Mesenchymal stem cell (in vitro differentiated cells and primary cell): ENCODE results near the gene MMP21.

Experiments
- DNase-seq: peaks from one replicate; pipeline ENCODE4 v3.0.0-alpha.2; 2013
- H2AFZ ChIP-seq: one replicate; pipeline ENCODE4 v1.6.1; 2013; ENCODE audit warnings: low read depth, mild to moderate bottlenecking, control low read depth, inconsistent platforms, low read length, moderate library complexity
- H2AK5ac ChIP-seq: 2 replicates; pipeline ENCODE4 v1.6.1; 2013; ENCODE audit warnings: low read length, moderate library complexity, mild to moderate bottlenecking, inconsistent platforms; ENCODE audit not compliant: severe bottlenecking
- H2BK120ac ChIP-seq: one replicate; pipeline ENCODE4 v1.6.1; 2013; ENCODE audit warnings: low read depth, mild to moderate bottlenecking, inconsistent platforms, low read length, moderate library complexity
- H2BK12ac ChIP-seq, 2 experiments: one replicate each; pipeline ENCODE4 v1.6.1; 2013; ENCODE audit warnings: inconsistent platforms in 2 of 2, low read length in 2 of 2, mild to moderate bottlenecking in 2 of 2, moderate library complexity in 2 of 2, control low read depth in 1 of 2
- H2BK15ac ChIP-seq: one replicate; pipeline ENCODE4 v1.6.1; 2013; ENCODE audit warnings: mild to moderate bottlenecking, low read depth, inconsistent platforms; ENCODE audit not compliant: poor library complexity, severe bottlenecking
- H2BK5ac ChIP-seq: 2 replicates; pipeline ENCODE4 v1.6.1; 2013; ENCODE audit warnings: low read depth, mild to moderate bottlenecking, low read length, control low read depth, inconsistent platforms; ENCODE audit not compliant: poor library complexity, severe bottlenecking
- H3K14ac ChIP-seq, 2 experiments: one replicate each; pipeline ENCODE4 v1.6.1; 2013; ENCODE audit warnings: inconsistent platforms in 2 of 2, low read length in 2 of 2, control low read depth in 1 of 2, mild to moderate bottlenecking in 1 of 2, moderate library complexity in 1 of 2
- H3K18ac ChIP-seq, 2 experiments: one replicate each; pipeline ENCODE4 v1.6.1; 2013; ENCODE audit warnings: inconsistent platforms in 2 of 2, low read length in 2 of 2, control low read depth in 1 of 2, low read depth in 1 of 2, mild to moderate bottlenecking in 1 of 2
- H3K23ac ChIP-seq, 2 experiments: one replicate each; pipeline ENCODE4 v1.6.1; 2013; ENCODE audit warnings: inconsistent platforms in 2 of 2, low read length in 2 of 2, mild to moderate bottlenecking in 2 of 2, moderate library complexity in 2 of 2, control low read depth in 1 of 2
- H3K27ac ChIP-seq: 2 replicates; pipeline ENCODE4 v1.5.1; 2013; ENCODE audit warnings: mild to moderate bottlenecking, moderate library complexity, low read length, control low read depth, inconsistent platforms; ENCODE audit not compliant: poor library complexity, severe bottlenecking
- H3K27me3 ChIP-seq, 2 experiments: 2 replicates each; pipeline versions ENCODE4 v1.6.1 to v1.7.0; 2013; ENCODE audit warnings: low read length in 2 of 2, mild to moderate bottlenecking in 2 of 2, moderate library complexity in 2 of 2, control low read depth in 1 of 2, inconsistent platforms in 1 of 2; ENCODE audit not compliant: control insufficient read depth in 1 of 2, insufficient read depth in 1 of 2
- H3K36me3 ChIP-seq, 2 experiments: 2 replicates each; pipeline versions ENCODE4 v1.6.1 to v1.7.0; 2013; ENCODE audit warnings: low read length in 2 of 2, control low read depth in 1 of 2, inconsistent platforms in 1 of 2, low read depth in 1 of 2, mild to moderate bottlenecking in 1 of 2; ENCODE audit not compliant: insufficient read depth in 2 of 2, control insufficient read depth in 1 of 2
- H3K4ac ChIP-seq, 2 experiments: one replicate each; pipeline ENCODE4 v1.6.1; 2013; ENCODE audit warnings: inconsistent platforms in 2 of 2, low read length in 2 of 2, mild to moderate bottlenecking in 2 of 2, moderate library complexity in 2 of 2, control low read depth in 1 of 2, low read depth in 1 of 2
- H3K4me1 ChIP-seq: 2 replicates; pipeline ENCODE4 v1.6.1; 2013; ENCODE audit warnings: low read depth, low read length, control low read depth; ENCODE audit not compliant: control insufficient read depth, insufficient read depth
- H3K4me2 ChIP-seq: 2 replicates; pipeline ENCODE4 v1.6.1; 2013; ENCODE audit warnings: low read length, mild to moderate bottlenecking, inconsistent platforms; ENCODE audit not compliant: poor library complexity, severe bottlenecking
- H3K4me3 ChIP-seq, 2 experiments: 2 replicates each; pipeline versions ENCODE4 v1.5.1 to v1.7.0; 2013; ENCODE audit warnings: low read length in 2 of 2, mild to moderate bottlenecking in 2 of 2, control low read depth in 1 of 2, low read depth in 1 of 2; ENCODE audit not compliant: insufficient read depth in 1 of 2
- H3K79me1 ChIP-seq: replicated peaks from 2 replicates; pipeline ENCODE4 v1.6.1; 2013; ENCODE audit warnings: mild to moderate bottlenecking, control low read depth, low read length, inconsistent platforms; ENCODE audit not compliant: poor library complexity, severe bottlenecking
- H3K9ac ChIP-seq: 2 replicates; pipeline ENCODE4 v1.7.0; 2013; ENCODE audit warnings: mild to moderate bottlenecking, low read length, moderate library complexity
- H3K9me3 ChIP-seq: 2 replicates; pipeline ENCODE4 v1.7.0; 2013; ENCODE audit warnings: mild to moderate bottlenecking, low read length; ENCODE audit not compliant: control insufficient read depth
- H4K8ac ChIP-seq: one replicate; pipeline ENCODE4 v1.6.1; 2013; ENCODE audit warnings: inconsistent platforms, mild to moderate bottlenecking, low read length, moderate library complexity
- H4K91ac ChIP-seq: one replicate; pipeline ENCODE4 v1.6.1; 2013; ENCODE audit warnings: mild to moderate bottlenecking, low read length, inconsistent platforms
- WGBS: methylation state at CpG from one replicate; pipeline ENCODE4 v1.1.7; 2013; ENCODE audit warnings: mixed read lengths; 5-methylcytosine and 5-hydroxymethylcytosine counted together

MMP21 gene

GRCh38 chr10:125779403-125780327 is 4.0 kb upstream of the MMP21 start:
- H3K9me3 ChIP-seq: no peaks in the 10 kb centered on the region
- no peak overlapping the region for H2BK5ac ChIP-seq
- WGBS: 92% methylated on average over 9 of the region's 10 CpGs
- H4K8ac ChIP-seq: no peak overlapping the region
- no peaks in the 10 kb centered on the region for H3K79me1 ChIP-seq
- peaks cover 2% of the 10 kb centered on the region for H3K4me1 ChIP-seq
- H3K23ac ChIP-seq: no peak overlapping the region
- H4K91ac ChIP-seq: no peak overlapping the region
- H3K27me3 ChIP-seq: peaks cover 13 to 19% of the 10 kb centered on the region in 2 experiments
- H3K4me2 ChIP-seq: no peak overlapping the region
- H3K4me3 ChIP-seq: no peak overlapping the region
- H2AFZ ChIP-seq: no peak overlapping the region
- DNase-seq: no peak
- no peak overlapping the region for H3K14ac ChIP-seq
- H2BK120ac ChIP-seq: no peak overlapping the region
- H3K4ac ChIP-seq: no peak overlapping the region
- H2BK15ac ChIP-seq: no peak overlapping the region
- no peak overlapping the region for H3K18ac ChIP-seq
- no peak overlapping the region for H2BK12ac ChIP-seq
- no peak overlapping the region for H3K9ac ChIP-seq
- H2AK5ac ChIP-seq: no peak overlapping the region
- no peaks in the 10 kb centered on the region for H3K36me3 ChIP-seq
- no peak overlapping the region for H3K27ac ChIP-seq

- H4K91ac ChIP-seq: no peak overlapping the region
- H3K23ac ChIP-seq: no peak overlapping the region
These were observed 2.9 kb upstream of the MMP21 start for GRCh38 chr10:125778556-125778955.

GRCh38 chr10:125777806-125778205 is 2.2 kb upstream of the MMP21 start:
- H3K18ac ChIP-seq: no peak overlapping the region

More at GRCh38 chr10:125778556-125778955, 2.9 kb upstream of the MMP21 start:
- H3K79me1 ChIP-seq: no peaks in the 10 kb centered on the region
- H3K4me3 ChIP-seq: no peak overlapping the region
- H3K9ac ChIP-seq: no peak overlapping the region
- no peak for DNase-seq
- H2BK12ac ChIP-seq: no peak overlapping the region
- no peak overlapping the region for H3K4ac ChIP-seq
- no peak overlapping the region for H3K14ac ChIP-seq
- no peak overlapping the region for H3K4me2 ChIP-seq
- peaks cover 13 to 19% of the 10 kb centered on the region in 2 experiments for H3K27me3 ChIP-seq
- WGBS: 94% methylated on average over 2 of the region's 5 CpGs
- no peak overlapping the region for H3K18ac ChIP-seq
- no peak overlapping the region for H4K8ac ChIP-seq
- no peak overlapping the region for H2AK5ac ChIP-seq
- no peaks in the 10 kb centered on the region for H3K36me3 ChIP-seq
- no peak overlapping the region for H2BK15ac ChIP-seq
- H2BK5ac ChIP-seq: no peak overlapping the region
- no peaks in the 10 kb centered on the region for H3K9me3 ChIP-seq
- H3K27ac ChIP-seq: no peak overlapping the region
- H2BK120ac ChIP-seq: no peak overlapping the region
- no peak overlapping the region for H2AFZ ChIP-seq
- H3K4me1 ChIP-seq: peaks cover 4% of the 10 kb centered on the region

GRCh38 chr10:125774581-125775191 is 935 bp downstream of the MMP21 start:
- DNase-seq: no peak
- 94% methylated on average over 32 of the region's 32 CpGs for WGBS
- no peak overlapping the region for H3K23ac ChIP-seq
- no peak overlapping the region for H2BK15ac ChIP-seq
- H3K4me1 ChIP-seq: peaks cover 3% of the 10 kb centered on the region
- H3K79me1 ChIP-seq: no peaks in the 10 kb centered on the region
- no peak overlapping the region for H2BK12ac ChIP-seq
- no peak overlapping the region for H2BK120ac ChIP-seq
- no peak overlapping the region for H3K4me3 ChIP-seq
- H4K91ac ChIP-seq: peak overlapping the region; percentile 28
- no peak overlapping the region for H3K4ac ChIP-seq
- H3K27me3 ChIP-seq: peaks cover 13 to 14% of the 10 kb centered on the region in 2 experiments
- no peak overlapping the region for H3K18ac ChIP-seq
- no peak overlapping the region for H3K27ac ChIP-seq
- H3K14ac ChIP-seq: no peak overlapping the region
- no peaks in the 10 kb centered on the region for H3K9me3 ChIP-seq
- H3K4me2 ChIP-seq: no peak overlapping the region
- no peak overlapping the region for H2AK5ac ChIP-seq
- H3K36me3 ChIP-seq: no peaks in the 10 kb centered on the region
- no peak overlapping the region for H4K8ac ChIP-seq
- no peak overlapping the region for H3K9ac ChIP-seq
- H2AFZ ChIP-seq: no peak overlapping the region
- no peak overlapping the region for H2BK5ac ChIP-seq

More at GRCh38 chr10:125777806-125778205, 2.2 kb upstream of the MMP21 start:
- Histone ChIP-seq H3K9me3 (no peaks in the 10 kb centered on the region), H2BK12ac (no peak overlapping the region), H3K9ac (no peak overlapping the region), H4K8ac (no peak overlapping the region), H2BK15ac (no peak overlapping the region), H2BK120ac (no peak overlapping the region), H3K4me1 (peaks cover 3% of the 10 kb centered on the region), H3K14ac (no peak overlapping the region), H2AK5ac (no peak overlapping the region), H3K4me2 (no peak overlapping the region), H3K36me3 (no peaks in the 10 kb centered on the region), H2BK5ac (no peak overlapping the region), H3K4ac (no peak overlapping the region), H3K79me1 (no peaks in the 10 kb centered on the region), H3K27ac (no peak overlapping the region), H4K91ac (no peak overlapping the region), H3K4me3 (no peak overlapping the region), H2AFZ (no peak overlapping the region), H3K23ac (no peak overlapping the region), H3K27me3 (peaks cover 13 to 19% of the 10 kb centered on the region in 2 experiments)
- 92% methylated on average over 9 of the region's 9 CpGs for WGBS
- no peak for DNase-seq
